ENCODE results near the gene CTAG1B.
A peak's percentile ranks its signal among the peaks of the same experiment; 100 is the strongest.
"Not testable (repeated sequence)": the region's sequence is repeated elsewhere in the genome, so short reads cannot be mapped to it uniquely, and the experiment has no call there.

The CTAG1B gene

DNA sequence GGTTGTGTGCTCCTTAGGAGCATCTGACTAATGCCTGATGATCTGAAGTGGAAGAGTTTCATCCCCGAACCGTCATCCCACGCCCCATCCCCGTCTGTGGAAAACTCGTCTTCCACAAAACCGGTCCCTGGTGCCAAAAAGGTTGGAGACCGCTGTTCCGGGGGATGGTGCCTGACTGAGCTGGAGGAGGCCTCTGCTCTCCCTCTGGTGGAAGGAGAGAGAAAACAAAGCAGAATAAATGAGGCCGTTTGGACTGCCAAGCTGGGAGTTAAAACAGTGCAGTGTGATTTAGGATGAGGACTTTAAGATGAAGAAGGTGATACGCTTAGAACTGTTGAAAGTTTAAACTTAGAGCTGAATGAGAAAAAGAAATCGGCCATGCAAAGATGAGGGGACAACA is 14.6 kb upstream of the CTAG1B start:
- not testable (repeated sequence) for DNase-seq (ENCODE audit: extremely low spot score, insufficient read length, low read depth); FAIRE-seq

DNA sequence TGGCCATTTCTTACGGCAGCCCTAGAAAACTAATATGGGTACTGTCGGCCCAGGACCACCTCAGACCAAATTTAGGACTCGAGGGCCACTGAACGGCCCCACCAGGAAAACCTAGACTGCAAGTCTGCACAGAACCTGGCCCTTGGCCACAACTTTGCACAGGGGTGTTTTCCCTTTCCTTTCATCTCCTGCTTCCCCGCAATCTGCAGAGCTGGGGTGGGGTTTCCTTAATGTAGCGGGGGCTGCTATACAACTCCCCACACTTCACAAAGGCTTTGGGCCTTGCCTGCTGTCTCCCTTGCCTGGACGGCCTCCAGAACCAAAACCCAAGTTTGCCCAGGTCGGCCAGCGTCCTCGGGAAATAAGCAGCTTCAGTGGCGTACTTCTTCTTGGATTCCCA is 11.9 kb upstream of the CTAG1B start:
- FAIRE-seq; DNase-seq (ENCODE audit: extremely low spot score, insufficient read length, low read depth): not testable (repeated sequence)

DNA sequence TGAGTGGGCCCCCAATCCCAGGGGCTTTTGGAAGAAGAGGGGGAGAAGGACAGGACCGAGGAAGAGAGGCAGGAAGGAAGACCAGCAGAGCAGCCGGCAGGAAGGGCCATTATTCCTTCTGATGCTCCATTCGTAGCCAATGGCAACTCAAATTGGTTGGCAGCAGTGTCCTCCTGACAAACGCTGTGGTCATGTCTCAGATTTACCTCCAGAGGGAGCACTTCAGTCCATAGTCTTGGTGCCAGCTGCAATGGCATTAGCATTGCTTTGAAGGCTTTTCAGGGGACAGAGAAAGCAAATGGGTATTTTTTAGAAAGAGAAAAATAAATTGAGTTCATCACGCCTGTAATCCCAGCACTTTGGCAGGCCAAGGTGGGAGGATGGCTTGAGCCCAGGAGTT is 9.9 kb upstream of the CTAG1B start:
- FAIRE-seq, result not testable (repeated sequence)

DNA sequence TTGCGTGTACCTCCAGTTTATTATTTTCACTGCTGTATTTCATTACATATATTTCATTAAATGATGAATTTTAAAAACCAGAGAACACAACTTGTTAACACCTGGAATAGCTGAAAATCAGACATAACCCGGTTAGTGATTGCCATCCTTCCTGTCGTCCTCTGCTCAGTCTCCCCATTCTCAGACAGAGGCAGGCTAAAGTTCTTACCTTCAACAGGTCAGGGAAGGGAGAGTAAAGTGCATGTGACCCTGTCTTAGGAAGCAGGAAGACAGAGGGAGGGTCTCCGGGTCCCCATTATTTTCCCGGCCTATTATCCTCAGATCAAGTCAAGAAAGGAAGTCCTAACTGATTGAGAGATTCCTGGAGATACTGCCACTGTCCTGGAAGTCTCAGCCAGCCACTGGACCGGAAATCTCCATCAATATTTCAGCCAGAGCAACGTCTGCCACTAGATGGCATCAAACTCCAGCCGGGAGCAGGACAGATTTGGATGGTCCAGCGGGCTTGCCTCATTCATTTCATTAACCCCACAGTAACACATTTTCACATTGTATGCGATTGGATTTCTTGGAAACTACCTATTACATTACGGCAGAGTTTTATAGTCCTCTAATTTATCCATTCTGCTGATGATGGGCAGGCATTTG is 1.8 kb upstream of the CTAG1B start:
- peak; percentile 84 for FAIRE-seq
- DNase-seq (ENCODE audit: extremely low spot score, insufficient read length, low read depth), result not testable (repeated sequence)

More for the DNA sequence above, 9.9 kb upstream of the CTAG1B start:
- not testable (repeated sequence) for DNase-seq (ENCODE audit: extremely low spot score, insufficient read length, low read depth)

DNA sequence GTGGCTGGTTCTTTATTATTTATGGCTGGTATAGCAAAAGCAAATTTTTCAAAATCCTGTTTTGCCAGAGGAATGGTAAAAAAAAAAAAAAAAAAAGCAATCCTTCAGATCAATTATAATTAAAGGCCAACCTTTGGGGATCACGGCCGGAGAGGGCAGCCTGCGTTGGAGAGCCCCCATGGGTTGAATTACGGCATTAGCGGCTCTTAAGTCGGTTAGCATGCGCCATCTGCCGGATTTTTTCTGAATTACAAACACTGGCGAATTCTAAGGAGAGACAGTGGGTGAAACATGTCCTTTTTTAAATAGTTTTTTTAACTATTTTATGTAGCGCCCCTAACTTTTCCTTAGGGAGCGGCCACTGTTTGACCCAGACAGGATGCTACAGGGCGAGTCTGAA is 5.5 kb downstream of the CTAG1B start:
- FAIRE-seq; DNase-seq (ENCODE audit: extremely low spot score, insufficient read length, low read depth): not testable (repeated sequence)

DNA sequence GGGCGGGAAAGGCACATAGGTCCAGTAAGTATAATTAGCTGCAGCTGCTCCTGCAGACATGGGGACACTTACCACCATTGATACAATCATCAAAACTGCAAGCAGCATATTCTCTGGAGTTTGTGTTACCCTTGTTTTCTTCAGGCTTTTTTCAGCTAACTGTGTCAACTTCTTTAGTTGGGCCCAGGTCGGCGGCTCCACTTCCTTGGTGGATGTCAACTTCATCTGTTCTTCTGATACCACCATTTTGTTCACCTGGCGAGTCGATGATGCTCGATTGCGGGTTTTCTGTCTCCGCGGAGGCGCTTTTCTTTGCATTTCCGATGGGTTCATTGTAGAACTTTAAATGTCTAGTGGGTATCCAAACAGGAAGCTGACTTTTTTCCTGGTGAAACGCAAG is 7.9 kb downstream of the CTAG1B start:
- FAIRE-seq; DNase-seq (ENCODE audit: extremely low spot score, insufficient read length, low read depth): not testable (repeated sequence)

DNA sequence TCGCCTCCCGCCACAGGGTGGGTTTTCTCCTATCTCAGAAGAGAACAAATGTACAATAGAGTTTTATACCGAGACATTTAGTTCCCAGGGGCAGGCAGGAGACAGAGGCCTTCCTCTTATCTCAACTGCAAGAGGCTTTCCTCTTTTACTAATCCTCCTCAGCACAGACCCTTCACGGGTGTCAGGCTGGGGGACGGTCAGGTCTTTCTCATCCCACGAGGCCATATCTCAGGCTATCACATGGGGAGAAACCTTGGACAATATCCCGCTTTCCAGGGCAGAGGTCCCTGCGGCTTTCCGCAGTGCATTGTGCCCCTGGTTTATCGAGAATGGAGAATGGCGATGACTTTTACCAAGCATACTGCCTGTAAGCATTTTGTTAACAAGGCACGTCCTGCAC is 10.3 kb downstream of the CTAG1B start:
- not testable (repeated sequence) for FAIRE-seq; DNase-seq (ENCODE audit: extremely low spot score, insufficient read length, low read depth)

DNA sequence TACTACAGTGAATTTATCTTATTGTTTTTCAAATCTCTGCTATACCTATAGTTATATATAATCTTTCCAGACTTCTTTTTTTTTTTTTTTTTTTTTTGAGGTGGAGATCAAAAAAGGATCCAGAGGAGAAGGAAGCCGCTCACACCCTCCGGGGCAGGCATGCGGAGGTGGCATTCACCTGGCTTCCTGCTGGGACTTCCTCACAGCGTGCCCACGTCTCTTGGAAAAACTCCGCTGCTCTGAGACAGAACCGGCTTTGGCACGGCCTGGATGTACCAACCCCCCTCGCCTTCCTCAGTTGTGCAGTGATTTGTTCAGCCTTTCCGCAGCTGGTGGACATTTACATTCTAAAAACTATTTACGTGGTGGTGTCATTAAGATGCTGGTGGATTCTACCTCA is 11.1 kb downstream of the CTAG1B start:
- FAIRE-seq; DNase-seq (ENCODE audit: extremely low spot score, insufficient read length, low read depth): not testable (repeated sequence)

DNA sequence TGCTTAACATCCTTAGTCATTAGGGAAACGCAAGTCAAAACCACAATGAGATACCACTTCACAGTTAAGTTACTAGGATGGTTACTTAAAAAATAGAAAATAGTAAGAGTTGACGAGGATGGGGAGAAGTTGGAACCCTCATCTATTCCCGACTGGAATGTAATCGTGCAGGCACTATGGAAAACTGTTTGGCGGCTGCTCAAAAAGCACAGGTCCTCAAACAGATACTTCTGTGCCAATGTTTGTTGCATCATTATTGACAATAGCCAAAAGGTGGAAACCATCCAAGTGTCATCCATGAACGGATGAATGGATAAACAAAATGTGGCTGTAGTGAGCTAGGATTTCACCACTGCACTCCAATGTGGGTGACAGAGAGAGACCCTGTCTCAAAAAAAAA is 11.7 kb downstream of the CTAG1B start:
- FAIRE-seq (no peak), DNase-seq (ENCODE audit: extremely low spot score, insufficient read length, low read depth) (no peak)

DNA sequence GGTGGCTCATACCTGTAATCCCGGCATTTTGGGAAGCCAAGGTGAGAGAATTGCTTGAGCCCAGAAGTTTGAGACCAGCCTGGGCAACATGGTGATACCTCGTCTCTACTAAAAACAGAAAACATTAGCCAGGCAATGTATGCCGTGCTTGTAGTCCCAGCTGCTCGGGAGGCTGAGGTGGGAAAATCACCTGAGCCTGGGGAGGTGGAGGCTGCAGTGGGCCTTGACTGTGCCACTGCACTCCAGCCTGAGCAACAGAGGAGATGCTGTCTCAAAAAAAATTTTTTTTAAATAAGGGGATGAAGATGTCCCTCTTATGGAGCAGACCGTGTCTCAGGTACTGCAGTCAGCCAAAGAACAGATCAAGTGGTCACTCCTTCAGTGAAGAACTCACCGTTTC is 13.5 kb downstream of the CTAG1B start:
- no peak for DNase-seq (ENCODE audit: extremely low spot score, insufficient read length, low read depth)
- no peak for FAIRE-seq

DNA sequence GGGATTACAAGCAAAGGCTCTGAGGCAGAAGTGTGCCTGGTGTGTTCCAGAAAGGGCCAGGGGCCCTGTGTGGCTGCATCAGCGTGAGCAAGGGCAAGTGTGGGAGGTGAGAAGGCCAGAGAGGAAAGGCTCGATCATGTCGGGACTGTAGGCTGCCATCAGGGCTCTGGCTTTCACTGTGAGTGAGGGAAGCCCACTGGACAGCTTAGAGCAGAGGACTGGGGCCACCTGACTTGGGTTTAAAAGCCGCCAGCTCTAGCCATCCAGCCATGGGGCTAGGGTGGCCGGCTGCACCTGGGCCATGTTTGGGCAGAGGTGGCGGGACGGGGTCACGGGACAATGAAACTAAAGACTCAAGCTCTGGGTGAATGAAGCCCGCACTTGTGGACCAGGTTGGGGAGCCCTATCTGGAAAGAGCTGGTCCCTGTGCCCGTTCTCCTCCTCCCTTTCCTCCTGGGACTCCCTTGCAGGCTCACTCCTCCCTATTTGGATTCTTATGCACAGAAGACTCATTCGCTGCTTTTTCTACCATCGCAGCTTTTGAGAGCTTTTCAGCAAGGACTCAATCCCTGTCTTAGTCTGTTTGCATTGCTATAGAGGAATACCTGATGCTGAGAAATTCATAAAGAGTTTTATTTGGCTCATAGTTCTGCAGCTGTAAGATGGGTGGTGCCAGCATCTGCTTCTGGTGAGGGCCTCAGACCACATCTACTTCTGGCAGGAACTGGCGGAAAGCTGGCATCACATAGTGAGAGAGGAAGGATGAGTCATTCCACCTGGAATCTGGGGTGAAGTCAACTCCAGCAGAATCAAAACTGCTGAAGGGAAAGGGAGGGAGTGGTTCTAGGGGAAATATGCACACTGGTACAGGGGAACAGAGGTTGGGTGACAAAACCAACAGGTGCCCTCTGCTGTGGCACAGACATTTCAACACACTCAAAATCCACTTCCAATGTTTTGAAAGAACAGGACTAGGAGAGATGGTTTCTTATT is 15.3 kb downstream of the CTAG1B start:
- no peak for FAIRE-seq
- DNase-seq (ENCODE audit: extremely low spot score, insufficient read length, low read depth), result no peak

DNA sequence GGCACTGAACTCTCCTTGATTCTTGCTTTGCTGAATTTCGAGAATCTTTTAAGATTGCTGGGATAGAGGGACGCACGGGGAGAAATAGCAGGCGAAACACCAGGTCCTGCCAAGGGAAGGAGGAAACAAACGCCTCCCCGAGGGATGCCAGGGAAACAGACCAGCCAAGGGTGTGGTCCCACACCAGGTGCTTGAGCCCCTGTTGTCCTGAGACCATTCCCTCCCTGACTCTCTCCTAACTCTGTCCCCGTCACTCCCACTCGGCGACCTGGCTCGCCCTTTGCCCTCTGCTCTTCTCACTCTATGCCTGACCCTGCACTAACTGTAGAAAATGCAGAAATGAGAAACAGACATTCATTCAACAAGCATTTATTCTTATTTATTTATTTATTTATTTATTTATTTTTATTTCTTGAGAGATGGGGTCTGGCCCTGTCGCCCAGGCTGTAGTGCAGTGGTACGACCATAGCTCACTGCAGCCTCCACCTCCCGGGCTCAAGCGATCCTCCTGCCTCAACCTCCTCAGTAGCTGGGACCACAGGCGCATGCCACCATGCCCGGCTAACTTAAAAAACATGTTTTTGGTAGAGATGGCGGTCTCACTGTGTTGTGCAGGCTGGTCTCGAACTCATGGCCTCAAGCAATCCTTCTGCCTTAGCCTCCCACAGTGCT is 16.2 kb downstream of the CTAG1B start:
- no peak for DNase-seq (ENCODE audit: extremely low spot score, insufficient read length, low read depth)
- no peak for FAIRE-seq

DNA sequence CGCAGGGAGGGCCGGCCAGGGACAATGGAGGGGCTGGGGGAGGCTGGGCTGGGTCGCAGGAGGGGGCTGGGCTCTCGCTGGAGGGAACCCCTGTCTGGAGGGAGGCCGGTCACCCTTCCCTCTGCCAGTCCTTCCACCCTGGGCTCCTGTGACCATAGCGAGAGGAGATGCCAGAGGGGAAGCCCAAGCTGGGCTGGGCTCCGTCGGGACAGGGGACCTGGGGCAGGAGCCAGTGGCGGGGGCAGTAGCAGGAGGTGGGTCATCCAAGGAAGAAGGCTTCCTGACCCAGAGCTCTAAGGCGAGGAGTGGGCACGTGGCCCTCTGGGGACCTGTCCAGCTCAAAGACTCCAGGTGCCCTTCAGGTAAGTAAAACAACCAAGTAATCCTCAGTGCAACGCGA is 16.9 kb downstream of the CTAG1B start:
- no peak for FAIRE-seq

DNA sequence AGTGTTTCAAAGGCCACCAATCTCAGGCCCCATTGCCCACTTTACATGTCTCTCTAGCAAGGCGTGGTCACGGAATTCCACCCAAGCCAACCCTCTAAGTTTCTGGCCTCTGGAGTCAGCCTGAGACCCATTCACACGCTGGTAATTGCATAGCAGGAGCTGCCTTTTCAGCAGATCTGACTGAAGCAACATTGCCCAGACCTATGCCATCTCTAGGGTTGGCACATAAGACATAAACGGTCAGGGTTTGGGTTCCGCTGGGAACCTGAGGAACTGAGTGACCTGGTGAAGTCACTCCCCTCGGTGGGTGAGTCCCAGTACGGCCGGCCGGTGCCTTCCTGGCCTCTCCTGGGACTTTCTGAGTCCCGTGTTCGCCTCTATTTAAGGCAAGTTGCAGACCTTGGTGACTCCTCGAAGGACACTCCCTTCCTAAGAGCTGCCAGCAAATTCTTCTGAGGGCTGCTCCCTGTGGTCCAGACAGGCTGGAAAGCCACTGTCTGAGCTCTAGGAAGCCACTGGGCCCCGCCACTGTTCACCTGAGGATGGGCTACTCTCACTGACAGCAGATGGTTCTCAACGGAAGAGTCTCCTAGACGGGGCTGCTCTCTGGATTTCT is 18.2 kb downstream of the CTAG1B start:
- DNase-seq (ENCODE audit: extremely low spot score, insufficient read length, low read depth) (no peak), FAIRE-seq (no peak)

More for the DNA sequence above, 16.9 kb downstream of the CTAG1B start:
- no peak for DNase-seq (ENCODE audit: extremely low spot score, insufficient read length, low read depth)

DNA sequence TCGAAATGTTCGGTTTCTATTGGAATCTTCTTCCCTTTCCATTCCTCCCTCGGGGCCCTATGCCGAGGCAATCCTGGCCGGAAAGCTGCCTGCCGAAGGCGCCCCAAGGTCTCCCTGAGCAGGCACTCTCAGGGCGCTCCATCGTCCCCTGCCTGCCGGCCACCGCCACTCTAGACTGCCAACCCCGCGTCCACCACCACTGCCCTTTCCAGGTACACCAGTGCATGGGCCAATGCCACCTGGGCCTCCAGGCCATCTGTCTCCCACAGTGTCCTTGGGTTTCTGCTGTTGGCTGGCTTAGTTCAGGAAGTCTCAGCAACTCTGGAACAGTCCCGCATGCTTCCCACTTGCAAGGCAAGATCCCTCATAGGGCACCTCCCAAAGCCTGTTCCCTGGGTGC is 19.6 kb downstream of the CTAG1B start:
- no peak for FAIRE-seq
- DNase-seq (ENCODE audit: extremely low spot score, insufficient read length, low read depth), result no peak

DNA sequence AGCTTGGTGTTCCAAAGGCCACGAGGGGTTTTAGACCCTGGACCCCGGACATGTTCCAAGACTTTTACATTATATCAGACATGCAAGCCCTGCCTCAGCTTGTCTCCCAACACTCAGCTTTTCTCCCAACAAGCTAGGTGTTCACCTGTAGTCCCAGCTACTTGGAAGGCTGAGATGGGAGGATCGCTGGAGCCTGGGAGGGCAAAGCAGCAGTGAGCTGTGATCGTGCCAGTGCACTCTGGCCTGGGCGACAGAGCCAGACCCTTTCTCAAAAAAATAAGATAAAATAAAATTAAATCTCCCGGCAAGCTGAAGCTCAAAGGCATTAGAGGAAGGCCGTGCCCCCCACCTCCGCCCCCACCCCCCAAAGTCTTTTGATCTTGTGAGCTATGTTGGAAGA is 20.4 kb downstream of the CTAG1B start:
- DNase-seq (ENCODE audit: extremely low spot score, insufficient read length, low read depth) (no peak), FAIRE-seq (no peak)

DNA sequence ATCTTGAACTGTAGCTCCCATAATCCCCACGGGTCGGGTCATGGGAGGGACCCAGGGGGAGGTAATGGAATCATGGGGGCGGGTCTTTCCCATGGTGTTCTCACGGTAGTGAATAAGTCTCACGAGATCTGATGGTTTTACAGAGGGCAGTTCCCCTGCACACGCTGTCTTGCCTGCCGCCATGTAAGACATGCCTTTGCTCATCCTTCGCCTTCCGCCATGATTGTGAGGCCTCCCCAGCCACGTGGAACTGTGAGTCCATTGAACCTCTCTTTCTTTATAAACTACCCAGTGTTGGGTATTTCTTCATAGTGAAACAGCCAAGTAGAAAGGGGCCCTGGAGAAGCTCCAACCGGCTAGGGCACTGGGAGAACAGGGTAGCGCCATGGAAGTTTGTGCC is 21.9 kb downstream of the CTAG1B start:
- FAIRE-seq, result no peak
- DNase-seq (ENCODE audit: extremely low spot score, insufficient read length, low read depth), result no peak

DNA sequence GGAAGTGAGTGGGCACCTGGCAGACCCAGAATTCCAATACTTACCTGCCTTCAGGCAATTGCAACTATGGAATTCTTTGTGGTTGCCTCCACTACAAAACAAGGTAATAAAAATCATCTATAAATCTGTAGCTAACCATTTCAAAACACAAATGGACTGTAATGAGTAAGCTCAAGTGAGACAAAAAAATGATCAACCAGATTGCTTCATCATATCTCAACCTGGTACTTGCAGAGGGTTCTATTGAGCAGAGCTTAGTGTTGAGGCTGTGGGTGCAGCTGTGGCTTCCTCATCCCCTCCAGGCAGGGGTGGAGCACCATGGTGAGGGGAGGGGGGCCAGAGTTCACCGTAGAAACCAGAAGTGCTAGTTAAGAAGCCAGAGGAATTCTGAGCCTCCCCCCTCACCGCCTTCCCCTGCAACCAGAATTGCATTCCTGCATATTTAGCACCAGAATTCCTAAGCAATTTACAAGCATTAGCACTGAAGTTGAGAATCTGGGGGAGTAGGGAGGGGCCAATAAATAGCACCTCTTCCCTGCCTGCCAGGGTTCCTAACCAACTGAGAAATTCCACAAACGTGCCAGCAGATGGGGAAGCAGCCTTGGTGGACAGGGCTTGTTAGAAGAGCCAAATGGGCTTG is 22.7 kb downstream of the CTAG1B start:
- DNase-seq (ENCODE audit: extremely low spot score, insufficient read length, low read depth) (no peak), FAIRE-seq (no peak)

DNA sequence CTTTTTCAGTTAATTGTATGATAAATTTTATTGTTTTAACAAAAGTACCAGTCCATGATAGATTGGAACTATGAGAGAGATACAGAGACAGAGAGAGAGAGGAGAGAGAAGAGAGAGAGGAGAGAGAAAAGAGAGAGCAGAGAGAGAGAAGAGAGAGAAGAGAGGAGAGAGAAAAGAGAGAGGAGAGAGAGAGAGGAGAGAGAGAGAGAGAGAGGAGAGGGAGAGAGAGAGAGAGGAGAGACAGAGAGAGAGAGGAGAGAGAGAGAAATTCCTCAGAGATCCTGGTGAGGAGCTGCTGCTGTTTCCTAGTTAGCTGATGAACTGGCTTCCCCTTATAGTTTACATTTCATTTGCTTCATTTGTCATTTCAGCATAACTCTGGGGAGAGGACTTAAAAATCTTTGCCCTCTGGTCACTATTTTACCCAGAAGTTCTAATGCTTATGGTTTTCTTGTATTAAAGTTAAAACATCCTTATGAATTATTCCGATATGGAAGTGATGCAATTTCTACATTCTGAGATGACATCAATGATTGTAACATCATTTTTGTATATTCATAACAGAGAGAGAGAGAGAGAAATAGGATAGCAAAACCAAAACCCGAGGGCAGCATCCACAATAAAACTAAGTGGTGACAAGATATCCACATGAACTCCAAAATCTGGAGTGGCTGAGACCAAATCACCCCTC is 23.4 kb downstream of the CTAG1B start:
- FAIRE-seq (no peak), DNase-seq (ENCODE audit: extremely low spot score, insufficient read length, low read depth) (no peak)
